ENCODE data around the gene SCARB2.

The SCARB2 gene

GRCh38 chr4:76198411-76199237, 15.0 kb downstream of the SCARB2 start:
- peak in 1 of 2 donors; percentile 30 for DNase-seq (ENCODE audit: low read depth in 2 of 2)

DNA sequence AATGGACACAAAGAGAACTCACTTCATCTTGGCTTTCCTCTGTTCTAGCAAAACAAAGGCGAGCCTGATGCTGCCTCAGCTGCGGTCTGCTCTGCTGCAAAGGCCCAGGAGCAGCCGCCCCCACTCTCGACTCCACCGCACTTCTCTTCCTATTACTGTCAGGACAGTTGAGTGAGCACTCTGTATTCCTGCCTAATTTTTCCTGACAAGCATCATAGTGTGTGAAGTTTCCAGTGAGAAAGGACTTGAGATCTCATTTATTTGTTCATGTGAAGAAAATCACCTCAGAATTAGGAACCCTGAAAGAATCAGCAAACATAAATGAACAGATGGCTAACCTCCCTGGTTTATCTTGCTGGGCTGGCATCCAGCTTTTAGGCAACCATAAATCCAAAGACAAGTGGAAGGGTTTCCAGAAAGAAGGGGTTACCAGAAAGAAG, 15.6 kb downstream of the SCARB2 start:
- DNase-seq (ENCODE audit: low read depth in 2 of 2): peak in 1 of 2 donors; percentile 23

DNA sequence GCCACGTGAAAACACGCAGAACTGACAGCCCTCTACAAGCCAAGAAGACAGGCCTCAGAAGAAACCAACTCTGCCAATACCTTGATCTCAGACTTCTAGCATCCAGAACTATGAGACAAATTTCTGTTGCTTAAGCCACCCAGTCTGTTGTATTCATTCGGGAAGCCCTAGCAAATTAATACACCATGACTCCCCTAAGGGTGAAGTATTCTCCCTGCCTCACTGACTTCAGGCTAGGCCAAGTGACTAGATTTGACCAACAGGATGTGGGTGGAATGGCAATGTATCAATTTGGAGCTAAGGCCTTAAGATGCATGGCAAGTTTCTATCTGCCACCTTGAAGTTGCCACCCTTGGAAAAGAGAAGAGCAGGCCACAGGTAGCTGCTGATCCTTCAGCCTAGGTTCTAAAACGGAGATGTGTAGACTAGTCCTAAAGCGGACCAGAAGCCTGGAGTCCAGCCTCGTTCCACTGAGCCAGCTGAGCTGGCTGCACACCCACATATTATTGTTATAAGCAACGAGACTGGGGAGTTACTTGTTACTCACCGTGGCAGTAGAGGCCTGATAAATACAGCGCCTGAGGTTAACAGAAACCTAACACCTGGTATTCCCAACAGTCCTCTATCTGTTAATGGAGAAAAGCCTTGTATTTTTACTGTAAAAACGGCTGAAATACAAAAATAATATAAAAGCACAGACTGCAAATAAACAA, 16.4 kb downstream of the SCARB2 start:
- no peak for DNase-seq (ENCODE audit: low read depth in 2 of 2)

DNA sequence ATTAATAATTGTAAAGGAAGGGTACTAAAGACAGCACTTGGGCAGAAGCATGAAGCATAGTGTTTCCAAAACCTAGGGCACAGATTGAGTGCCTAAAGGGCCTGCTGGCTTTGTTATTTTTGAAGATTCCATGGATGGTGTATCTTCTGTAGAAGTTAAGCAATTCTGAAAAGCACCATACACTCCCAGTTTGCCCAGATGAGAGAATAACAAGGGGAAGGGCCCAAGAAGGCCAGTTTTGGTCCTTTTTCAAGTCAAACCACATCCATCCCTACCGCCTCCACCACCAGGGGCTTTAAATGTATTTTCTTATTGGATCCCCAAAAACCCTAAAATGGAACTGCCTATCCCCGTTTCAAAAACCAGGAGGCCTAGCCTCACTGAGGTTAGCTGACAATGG, 17.2 kb downstream of the SCARB2 start:
- DNase-seq (ENCODE audit: low read depth in 2 of 2): no peak

GRCh38 chr4:76195326-76195725, 18.3 kb downstream of the SCARB2 start:
- DNase-seq (ENCODE audit: low read depth in 2 of 2): no peak

- no peak for DNase-seq (ENCODE audit: low read depth in 2 of 2)
Observed at GRCh38 chr4:76194325-76194724, 19.3 kb downstream of the SCARB2 start.

GRCh38 chr4:76192236-76192635, 21.4 kb downstream of the SCARB2 start:
- DNase-seq (ENCODE audit: low read depth in 2 of 2): no peak

- no peak for DNase-seq (ENCODE audit: low read depth in 2 of 2)
Observed at GRCh38 chr4:76188557-76188956, 25.1 kb downstream of the SCARB2 start.

DNA sequence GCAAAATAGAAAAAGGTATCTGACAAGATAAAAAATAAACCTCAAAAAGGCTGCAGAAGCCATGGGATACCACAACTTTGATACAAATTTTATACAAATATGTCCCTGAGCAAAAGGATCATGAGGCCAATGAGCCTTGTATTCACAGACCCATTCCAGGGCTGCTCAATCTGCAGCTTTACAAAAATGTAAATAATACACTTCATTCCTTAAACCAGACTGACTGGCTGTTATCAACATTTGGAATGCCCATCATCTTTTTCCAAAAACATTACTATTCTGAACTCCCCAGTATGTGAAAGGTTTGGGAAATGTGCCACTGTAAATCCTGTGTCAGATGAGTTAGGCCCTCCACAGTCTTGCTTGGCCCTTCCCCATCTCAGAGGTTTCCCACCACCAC, 25.5 kb downstream of the SCARB2 start:
- no peak for DNase-seq (ENCODE audit: low read depth in 2 of 2)

DNA sequence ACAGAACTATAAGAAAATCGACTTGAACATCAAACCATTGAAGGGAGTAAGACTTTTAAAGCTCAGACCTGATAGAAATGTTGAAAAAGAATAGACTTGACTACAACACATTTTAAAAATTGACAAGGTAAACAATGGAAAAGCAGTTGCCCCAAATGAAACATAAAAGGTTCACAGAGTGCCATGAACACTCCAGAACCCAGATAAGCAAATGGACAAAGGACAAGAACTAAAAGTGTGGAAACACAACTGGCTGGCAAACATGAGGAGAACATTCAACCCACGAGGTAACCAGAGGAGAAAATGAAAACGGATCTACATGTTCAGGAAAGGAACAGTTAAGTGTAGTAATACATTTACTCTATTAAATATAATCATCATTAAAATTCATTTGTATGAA, 26.5 kb downstream of the SCARB2 start:
- DNase-seq (ENCODE audit: low read depth in 2 of 2): no peak

- DNase-seq (ENCODE audit: low read depth in 2 of 2): no peak
Observed at GRCh38 chr4:76182463-76182862, 31.2 kb downstream of the SCARB2 start.

GRCh38 chr4:76179398-76180318, 34.0 kb downstream of the SCARB2 start:
- peak; percentile 79 to 84 for DNase-seq (ENCODE audit: low read depth in 2 of 2)

DNA sequence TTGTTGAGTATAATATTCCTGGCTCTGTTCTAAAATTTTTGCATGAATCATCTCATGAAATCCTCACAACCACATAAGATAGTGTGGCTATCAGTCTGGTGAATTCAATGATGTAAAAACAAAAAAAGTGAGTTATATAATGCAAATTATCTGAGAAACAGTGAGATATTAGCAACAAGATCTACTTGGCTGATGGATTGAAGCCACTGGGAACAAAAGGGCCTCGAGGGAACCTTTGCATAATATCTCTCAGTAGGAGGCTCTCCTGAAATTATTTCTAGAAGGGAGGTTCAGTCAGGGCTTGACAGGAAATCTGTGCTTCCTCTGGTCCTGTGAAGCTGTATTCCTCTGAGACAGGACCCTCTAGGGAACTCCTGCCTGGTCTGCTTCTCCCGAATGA, 35.3 kb downstream of the SCARB2 start:
- no peak for DNase-seq (ENCODE audit: low read depth in 2 of 2)

DNA sequence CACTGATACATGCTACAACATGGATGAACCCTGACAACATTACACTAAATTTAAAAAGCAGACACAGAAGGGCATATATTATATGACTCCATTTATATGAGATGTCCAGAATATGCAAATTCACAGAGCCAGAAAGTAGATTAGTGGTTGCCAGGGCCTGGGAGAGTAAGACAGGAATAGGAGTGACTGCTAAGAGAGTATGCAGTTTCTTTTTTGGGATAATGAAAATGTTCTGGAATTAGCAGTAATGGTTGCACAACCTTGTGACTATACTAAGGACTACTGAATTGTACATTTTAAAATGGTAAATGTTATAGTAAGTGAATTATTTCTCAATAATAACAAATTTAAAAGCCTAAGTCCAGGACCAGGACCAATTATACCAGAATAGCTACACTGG, 35.9 kb downstream of the SCARB2 start:
- no peak for DNase-seq (ENCODE audit: low read depth in 2 of 2)

DNA sequence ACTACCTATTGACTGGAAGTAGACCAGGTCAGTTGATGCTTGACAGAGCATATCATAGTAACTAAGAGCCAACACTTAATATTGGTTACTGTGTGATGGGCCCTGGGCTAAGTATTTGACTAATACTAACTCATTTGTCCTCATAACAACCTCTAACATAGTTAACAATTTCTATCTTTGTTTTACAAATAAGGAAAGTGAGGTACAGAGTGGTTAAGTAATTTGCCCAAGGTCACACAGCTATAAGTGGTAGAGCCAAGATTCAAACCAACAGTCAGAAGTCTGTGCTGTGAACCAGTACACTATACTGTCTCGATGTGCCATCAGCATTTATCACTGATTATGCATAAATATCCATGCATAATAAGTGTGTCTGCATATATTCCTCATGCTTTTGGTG, 38.3 kb downstream of the SCARB2 start:
- DNase-seq (ENCODE audit: low read depth in 2 of 2): no peak

- DNase-seq (ENCODE audit: low read depth in 2 of 2): no peak
Observed at GRCh38 chr4:76174216-76174615, 39.4 kb downstream of the SCARB2 start.

DNA sequence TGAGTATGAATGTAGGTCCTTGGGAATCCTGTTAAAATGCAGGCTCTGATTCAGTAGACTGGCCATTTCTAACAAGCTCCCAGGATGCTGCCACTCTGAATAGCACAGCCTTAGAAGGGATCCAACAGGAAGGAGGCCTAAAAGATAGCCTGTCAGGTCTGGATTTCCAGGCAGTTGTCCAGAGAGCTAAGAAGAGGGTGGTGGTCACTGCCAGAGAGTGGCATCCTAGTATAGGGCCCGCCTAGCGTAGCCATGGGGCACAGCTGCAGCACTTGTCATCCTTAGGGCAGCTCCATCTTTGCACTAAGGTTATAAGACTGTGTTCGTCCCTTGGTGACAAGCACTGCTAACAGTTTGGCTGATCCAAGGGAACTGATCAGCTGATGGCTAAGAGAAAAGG, 44.9 kb downstream of the SCARB2 start:
- no peak for DNase-seq (ENCODE audit: low read depth in 2 of 2)

DNA sequence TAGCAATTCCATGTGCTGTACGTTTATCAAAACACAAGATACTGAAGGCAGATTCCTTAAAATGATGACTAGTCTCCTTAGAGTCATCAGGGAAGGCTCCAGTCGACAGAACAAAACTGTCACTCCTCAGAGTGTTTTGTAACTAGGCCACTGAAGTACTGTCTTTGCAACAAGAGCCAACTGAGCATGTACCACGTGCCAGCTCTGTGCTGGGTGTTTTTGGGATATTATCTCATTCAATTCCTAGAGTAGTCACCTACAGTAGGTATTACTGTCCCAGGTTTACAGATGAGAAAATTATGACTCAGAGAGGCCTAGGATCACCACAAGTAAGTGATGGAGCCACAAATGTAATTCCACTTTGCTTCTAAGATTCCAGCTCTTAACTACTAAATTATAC, 47.1 kb downstream of the SCARB2 start:
- DNase-seq (ENCODE audit: low read depth in 2 of 2): no peak

- DNase-seq (ENCODE audit: low read depth in 2 of 2): no peak
Observed at GRCh38 chr4:76160355-76160754, 53.3 kb downstream of the SCARB2 start.

DNA sequence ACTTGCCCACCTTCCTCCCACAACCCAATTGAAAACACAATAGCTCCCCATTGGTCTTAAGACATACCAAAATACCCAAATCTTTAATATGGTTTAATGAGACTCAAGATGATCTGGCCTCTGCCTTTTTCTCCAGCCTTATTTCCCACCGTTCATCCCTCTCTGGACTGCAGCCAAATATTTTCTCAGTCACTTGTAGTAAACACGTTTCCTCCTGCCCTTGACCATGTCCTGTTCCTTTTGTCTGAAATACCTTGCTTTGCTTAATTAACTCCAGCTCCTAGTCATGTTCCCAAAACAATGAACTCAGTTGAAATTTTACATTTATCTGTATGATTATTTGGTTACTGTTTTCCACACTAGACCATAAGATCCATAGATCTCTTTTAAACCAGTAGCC, 57.0 kb downstream of the SCARB2 start:
- no peak for DNase-seq (ENCODE audit: low read depth in 2 of 2)

DNA sequence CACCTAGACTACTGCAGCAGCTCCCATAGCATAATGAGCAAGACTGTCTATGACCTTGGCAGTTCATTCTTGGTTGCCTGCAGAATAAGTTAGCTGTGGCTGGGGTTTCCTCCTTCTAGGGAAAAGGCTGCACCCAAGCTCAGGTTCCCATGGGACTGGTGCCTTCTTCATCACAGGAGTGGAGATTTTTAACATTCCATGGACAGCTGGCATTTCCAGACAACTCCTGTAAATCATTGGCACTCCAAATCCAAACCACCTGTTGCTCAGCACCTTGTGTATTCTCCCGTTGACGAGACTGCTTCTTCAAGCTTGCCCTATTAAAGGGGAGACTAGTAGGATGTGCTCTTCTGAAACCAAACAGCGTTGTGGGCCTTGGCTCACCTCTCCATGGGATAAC, 57.6 kb downstream of the SCARB2 start:
- DNase-seq (ENCODE audit: low read depth in 2 of 2): no peak

DNA sequence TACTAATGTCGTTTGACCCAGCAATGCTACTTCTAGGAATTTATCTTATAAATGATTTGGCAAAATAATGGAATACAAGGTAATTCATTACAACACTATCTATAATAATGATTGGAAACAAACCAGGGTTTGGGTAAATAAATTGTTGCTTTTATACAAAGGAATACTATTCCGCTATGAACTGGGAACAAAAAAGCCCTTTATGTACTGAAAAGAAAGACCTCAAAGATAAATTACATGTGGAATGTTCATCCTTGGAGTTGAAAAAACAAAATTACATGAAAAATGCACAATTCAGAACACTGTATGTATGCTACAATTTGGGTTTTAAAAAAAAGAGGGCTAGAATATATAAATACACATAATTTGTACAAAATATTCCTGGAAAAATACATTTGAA, 60.3 kb downstream of the SCARB2 start:
- no peak for DNase-seq (ENCODE audit: low read depth in 2 of 2)
